HG03460 (cell line): Measurements from ENCODE around the gene WDR7.

Experiments used
- ATAC-seq: cut with Tn5 transposase; IDR thresholded peaks from one replicate; pipeline ENCODE4 v1.9.1; 2021; ENCODE audit not compliant: unreplicated experiment

WDR7 gene

DNA sequence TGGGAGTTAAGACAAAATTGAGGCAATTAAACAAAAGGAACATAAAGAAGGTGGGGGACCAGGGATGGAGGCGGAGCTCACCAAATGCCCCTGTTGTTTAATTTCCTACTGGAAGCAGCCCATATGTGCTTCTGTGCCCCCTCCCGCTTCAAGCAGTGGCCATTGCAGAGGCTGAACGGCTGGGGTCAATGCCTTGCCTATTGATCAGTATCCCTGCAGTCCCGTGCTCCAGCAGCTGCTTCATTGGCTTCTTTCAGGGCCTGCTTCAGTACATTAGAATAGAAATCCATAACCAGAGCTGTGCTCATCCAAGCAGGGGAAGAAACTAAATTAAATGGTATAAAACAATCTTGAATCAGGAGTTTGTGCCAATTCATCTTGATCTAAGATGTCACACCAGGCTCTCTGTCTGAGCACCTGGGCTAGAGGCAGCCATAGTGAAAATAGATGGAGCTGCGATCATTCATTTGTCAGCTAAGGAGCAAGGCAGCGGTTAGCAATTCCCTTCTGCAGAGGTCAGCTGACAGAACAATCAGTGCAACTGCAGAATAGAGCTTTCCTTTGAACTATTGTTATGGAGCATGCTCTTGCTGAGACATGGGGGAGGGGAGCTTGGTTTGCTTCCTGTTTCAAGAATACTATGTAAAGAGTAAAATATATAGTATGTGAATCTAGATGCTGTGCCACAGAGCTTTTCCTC, 222.4 kb downstream of the WDR7 start:
- no peak for ATAC-seq

DNA sequence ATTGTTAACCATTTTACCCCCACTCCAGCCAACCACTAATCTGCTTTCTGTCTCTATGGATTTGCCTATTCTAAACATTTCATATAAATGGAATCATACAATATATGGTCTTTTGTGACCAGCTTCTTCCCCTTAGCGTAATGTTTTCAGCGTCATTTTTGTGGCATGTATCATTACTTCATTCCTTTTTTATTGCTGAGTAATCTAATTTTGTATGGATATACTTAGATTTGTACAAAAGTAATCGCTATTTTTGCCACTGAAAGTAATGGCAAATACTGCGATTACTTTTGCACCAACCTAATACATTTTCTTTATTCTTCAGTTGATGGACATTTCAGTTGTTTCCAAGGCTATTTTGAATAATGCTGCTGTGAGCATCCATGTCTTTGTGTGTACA, 227.6 kb downstream of the WDR7 start:
- ATAC-seq, result no peak

DNA sequence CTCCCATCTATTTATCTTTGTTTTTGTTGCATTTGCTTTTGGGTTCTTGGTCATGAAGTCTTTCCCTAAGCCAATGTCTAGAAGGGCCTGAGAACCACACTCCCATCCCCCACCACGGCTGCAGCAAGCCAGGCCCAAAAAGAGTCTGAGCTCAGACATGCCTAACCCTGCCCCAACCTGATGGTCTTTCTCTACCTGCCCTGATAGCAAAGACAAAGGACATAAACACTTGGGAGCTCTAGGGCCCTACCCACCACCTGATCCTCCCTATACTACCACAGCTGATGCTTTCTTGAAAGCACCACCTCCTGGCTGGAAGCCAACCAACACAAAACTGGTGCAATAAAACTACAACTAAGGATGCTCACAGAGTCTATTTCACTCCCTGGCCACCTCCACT, 233.4 kb downstream of the WDR7 start:
- ATAC-seq, result no peak

GRCh38 chr18:56888978-56889377, 237.8 kb downstream of the WDR7 start:
- ATAC-seq, result no peak

DNA sequence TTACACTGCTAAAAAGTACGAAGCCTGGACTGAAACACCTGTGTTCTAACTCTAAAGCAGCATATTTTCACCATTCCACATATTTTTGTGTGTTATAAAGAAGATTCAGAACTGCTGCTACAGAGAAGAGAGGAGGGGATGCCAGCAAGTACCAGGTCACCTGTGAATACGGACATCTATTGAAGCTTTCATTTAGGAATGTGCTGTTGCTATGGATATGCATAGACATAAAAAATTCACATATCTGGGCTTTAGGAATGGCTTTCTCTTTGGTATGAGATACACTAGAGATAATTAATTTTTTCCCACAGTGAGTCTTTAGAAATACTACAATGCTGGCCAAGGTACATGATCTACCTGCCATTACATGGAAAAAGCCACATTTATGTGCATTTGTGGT, 238.5 kb downstream of the WDR7 start:
- no peak for ATAC-seq

- ATAC-seq, result no peak
These were observed 239.5 kb downstream of the WDR7 start for GRCh38 chr18:56890632-56891031.

GRCh38 chr18:56891116-56891515, 240.0 kb downstream of the WDR7 start:
- ATAC-seq, result no peak

GRCh38 chr18:56891870-56892269, 240.7 kb downstream of the WDR7 start:
- no peak for ATAC-seq

DNA sequence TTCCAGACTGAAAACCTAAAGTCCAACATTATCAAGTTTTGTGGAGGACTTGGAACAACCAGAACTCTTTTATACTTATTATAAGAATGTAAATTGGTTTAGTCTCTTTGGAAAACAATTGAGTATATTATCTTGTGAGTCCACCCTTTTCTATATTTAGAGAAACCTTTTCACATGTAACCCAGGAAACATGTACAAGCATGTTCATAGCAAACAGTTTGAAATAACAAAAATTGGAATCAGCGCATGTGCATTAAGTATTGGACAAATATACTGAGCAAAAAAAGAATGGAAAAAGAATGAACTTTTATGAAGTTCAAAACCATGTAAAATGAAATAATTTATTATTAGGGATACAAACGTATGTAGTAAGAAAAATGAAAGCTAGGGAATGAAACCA, 246.0 kb downstream of the WDR7 start:
- ATAC-seq, result no peak

DNA sequence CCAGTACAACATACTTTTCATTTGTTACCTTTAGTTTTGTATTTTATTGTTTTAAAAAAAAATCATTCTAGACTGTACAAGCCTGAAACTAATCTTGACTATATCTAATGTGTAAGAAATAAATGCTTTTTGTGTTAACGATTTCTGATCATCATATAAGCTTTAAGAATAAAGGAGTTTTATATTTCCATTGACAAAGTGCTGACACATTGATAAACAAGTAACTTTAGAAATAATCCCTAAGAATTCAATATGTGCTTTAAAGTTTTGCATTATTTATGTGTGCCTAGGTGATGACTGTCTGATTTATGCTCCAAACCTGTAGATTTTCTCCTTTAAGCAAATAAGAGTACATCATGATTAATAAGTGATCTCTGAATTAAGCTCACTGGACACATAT, 248.5 kb downstream of the WDR7 start:
- ATAC-seq, result no peak

DNA sequence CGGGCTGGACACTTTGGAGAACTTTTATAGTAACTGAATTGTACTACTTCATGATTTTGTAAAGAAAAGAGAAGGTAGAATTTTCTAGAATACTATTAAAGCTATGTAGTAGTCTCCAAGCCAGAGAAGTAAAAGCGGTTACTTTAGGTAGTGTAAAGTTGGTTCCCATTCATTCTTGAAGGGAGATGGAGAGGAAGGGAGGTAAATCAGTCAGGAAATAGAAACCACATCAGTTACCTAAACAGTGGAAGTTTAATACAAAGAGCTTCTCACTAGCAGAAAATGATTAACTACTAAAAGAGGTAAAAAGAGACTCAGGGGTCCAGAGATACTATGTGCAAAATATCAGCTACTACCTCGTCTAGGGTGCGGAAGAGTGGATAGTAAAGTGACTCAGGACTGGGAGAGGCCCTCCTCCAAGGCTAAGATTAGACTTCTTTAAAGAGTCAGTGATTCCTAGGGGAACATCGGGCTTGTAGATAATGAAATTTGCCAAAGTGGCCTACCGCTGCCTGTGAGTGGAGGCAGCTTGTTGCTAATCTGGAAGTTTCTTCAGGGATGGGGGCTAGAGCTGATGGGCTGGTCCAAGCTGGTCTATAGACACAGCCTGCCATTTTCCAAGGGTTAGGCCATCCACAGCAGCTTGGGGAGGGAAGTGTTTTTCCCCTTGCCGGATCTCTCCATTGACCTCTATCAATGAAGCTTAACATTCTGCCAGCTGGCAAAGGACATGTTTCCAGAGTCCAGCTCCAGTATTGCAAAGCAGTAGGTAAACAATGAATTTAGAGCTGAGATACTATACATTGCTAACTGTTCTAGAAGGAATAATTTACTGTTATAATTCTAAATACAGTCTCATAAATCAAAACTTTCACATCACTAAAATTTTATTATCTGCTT, 249.3 kb downstream of the WDR7 start:
- no peak for ATAC-seq

DNA sequence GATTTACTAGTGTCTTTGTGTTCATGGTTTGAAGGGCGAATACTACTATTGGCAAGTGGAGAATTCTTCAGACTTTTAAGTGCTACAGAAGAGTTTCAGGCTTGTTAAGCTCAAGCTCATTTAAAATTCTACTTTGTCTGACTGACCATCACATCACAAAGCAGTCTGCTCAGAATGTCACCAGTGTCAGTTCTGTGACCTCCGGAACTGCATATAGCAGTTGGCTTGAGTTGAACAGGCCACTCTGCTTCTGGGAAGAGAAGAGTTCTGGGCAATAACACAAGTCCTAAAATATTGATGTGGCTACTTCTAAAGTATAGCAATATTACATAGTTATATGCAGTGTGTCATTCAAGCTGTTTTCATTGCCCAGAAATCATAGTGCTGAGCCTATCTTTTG, 250.8 kb downstream of the WDR7 start:
- ATAC-seq, result no peak

DNA sequence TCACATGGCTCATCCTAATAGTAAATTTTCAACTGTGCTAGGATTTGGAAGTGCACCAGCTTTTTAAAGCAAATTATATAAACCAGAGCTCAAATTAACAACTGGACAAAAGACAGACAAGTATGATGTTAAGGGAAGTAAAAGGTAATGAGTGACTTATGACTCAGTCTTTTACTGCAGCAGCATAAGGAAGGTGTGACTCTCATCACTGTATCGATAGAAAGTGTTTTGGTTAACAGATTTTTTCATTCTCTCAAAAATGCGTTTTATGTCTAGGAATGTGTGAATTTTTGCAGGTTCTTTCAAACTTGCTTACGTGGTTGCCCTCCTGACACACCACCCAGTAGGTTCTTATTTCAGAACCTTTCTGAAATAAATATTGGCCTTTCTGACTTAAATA, 251.5 kb downstream of the WDR7 start:
- no peak for ATAC-seq

DNA sequence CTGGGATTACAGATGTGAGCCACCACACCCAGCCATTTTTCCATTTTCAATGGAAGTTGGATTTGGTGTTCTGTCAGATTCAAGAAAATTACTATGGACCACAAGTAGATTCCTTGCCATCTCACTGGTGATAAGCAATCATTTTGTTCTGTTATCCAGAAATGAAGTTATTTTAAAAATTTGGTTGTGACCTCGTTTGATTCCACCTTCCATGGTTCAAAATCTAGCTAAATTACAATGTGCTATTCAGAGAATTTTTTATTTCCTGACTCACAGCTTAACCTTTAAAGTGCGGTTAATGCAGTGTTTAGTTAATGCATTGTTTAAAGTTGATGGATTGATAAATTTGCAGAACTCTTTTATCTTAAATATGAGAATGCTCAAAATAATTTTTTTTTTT, 252.5 kb downstream of the WDR7 start:
- ATAC-seq, result no peak

DNA sequence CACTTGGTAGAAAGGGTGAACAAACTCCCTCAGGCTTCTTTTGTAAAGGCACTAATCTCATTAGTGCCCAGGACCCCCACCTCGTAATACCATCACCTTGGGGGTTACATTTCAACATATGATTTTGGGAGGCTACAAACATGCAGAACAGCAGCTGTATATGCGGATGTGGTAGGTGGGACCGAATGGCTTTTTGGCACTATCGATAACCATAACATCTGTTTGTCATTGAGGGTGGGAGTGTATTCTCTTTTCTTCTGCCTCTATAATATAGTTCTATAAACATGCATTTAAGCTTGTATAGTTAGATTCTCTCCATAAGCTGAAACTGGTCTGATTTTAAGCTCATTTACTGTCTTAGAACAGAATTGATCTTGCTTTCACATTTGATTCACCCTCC, 256.6 kb downstream of the WDR7 start:
- no peak for ATAC-seq

DNA sequence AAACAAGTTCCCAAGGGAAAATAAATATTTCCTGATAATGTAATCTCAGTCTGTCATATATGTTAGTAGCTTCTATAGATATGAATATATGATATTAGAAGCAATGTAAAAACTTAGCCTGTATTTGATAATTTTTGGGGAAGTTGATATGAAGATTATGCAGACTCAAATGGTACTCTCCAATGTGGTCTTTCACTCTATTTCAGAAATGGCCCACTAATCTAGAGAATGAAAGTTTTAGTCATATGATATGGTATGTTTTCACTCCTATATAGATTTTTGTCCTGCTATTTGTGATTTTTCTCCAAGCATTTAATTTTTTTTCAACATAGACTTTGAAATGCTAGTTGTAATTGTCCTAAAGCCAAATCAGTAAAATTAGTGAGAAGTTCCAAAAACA, 259.1 kb downstream of the WDR7 start:
- no peak for ATAC-seq

DNA sequence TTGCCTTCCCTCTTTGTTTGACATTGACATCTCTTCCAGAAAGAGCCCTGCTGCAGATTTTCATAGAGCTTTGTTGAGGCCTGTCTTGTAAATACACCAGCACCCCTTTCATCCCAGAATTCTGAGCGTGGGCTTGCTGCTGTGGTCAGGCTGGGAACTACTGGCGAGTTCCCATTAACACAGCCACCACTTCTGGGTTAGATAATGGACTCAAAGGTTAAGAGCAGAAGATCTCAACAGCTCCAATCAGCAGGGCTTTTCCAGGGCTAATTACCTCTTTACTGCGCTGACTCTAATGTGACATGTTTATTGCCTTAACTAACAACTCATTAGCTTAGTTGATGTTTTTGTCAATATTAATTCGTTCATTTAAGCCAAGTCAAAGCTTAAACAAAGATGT, 259.8 kb downstream of the WDR7 start:
- no peak for ATAC-seq

DNA sequence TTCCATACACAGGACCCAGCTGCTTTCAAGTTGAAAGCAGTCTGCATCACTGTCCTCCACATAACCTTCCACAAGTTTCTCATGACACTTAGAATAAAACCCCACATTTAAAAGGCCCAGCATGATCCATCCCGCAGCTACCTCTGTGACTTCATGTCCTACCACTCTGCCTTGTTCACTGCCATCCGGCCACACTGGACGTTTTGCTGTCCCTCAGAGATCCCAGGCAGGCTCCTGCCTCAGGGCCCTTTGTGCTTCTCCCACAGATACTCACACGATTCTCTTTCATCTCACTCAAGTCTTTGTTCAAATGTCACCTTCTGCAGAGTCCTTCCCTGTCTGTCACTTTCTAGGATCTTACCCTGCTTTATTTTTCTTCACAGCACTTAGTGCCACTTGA, 262.8 kb downstream of the WDR7 start:
- ATAC-seq, result no peak

- no peak for ATAC-seq
These were observed 268.0 kb downstream of the WDR7 start for GRCh38 chr18:56919190-56919589.

- ATAC-seq, result peak; percentile 94
These were observed 270.8 kb downstream of the WDR7 start for GRCh38 chr18:56921896-56922480.

GRCh38 chr18:56926734-56927133, 275.6 kb downstream of the WDR7 start:
- ATAC-seq, result no peak

GRCh38 chr18:56927786-56928185, 276.6 kb downstream of the WDR7 start:
- ATAC-seq, result no peak
